Ovary (tissue), 3 donors: Measurements from ENCODE around the gene CNN3.

ENCODE experiments used
- EP300 ChIP-seq: sonication (generic); formaldehyde crosslinking; IDR thresholded peaks from one replicate; pipeline ENCODE4 v1.6.1; 2017; ENCODE audit warnings: antibody characterized with exemption
- POLR2A ChIP-seq: fragments of 450-650 bp; IDR thresholded peaks from one replicate; pipeline ENCODE4 v1.6.1; 2017; ENCODE audit warnings: antibody characterized with exemption, mild to moderate bottlenecking, moderate library complexity
- TF ChIP-seq, protein P1 (sequence below), 3 donors: fragments of 450-650 bp in 2 of 3; fragments of 200-600 bp in 1 of 3; IDR thresholded peaks; one replicate each; pipeline versions ENCODE4 v1.5.1 to v1.8.0; 2016 to 2022; ENCODE audit warnings: antibody characterized with exemption in 3 of 3, mild to moderate bottlenecking in 1 of 3
- donor health status: DM: no; HTN: no; CAD: no.

DNA sequence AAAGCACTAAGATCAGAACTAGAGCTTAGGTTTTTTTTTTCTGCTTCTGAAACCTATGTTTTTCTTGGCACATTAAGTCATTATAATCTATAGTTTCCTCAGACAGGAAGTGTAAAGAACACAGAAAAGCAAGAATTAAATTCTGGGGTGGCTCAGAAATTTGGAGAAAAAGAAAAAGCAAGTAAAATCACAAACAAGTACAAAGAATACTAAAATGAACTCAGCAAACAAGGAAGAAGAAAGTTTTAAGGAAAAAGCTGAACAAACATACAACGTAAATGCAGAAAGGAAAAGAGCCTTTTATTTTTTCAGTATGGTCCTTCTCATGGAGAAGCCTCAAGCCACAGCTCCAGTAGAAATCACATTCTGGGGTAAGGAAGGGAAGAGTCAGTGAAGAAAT lies 8.6 kb upstream of the CNN3 start:
- TF ChIP-seq POLR2A (no peak), EP300 (no peak)
- TF ChIP-seq, protein P1, sequence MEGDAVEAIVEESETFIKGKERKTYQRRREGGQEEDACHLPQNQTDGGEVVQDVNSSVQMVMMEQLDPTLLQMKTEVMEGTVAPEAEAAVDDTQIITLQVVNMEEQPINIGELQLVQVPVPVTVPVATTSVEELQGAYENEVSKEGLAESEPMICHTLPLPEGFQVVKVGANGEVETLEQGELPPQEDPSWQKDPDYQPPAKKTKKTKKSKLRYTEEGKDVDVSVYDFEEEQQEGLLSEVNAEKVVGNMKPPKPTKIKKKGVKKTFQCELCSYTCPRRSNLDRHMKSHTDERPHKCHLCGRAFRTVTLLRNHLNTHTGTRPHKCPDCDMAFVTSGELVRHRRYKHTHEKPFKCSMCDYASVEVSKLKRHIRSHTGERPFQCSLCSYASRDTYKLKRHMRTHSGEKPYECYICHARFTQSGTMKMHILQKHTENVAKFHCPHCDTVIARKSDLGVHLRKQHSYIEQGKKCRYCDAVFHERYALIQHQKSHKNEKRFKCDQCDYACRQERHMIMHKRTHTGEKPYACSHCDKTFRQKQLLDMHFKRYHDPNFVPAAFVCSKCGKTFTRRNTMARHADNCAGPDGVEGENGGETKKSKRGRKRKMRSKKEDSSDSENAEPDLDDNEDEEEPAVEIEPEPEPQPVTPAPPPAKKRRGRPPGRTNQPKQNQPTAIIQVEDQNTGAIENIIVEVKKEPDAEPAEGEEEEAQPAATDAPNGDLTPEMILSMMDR (IDR thresholded peaks at IDR 0.05) = no peak
